COLO668 (cell line): ENCODE results near the gene ARHGAP32.

Experiments
- DNase-seq: peaks from one replicate; lab custom pipeline; 2025; ENCODE audit not compliant: unreplicated experiment; lab: John Stamatoyannopoulos, UW

ARHGAP32 gene

GRCh38 chr11:129117595-129118350 is 74.4 kb downstream of the ARHGAP32 start:
- peak; percentile 45 for DNase-seq

- DNase-seq, result no peak
These were observed 76.2 kb downstream of the ARHGAP32 start for GRCh38 chr11:129115652-129116586.

GRCh38 chr11:129109701-129110100 is 82.4 kb downstream of the ARHGAP32 start:
- no peak for DNase-seq

GRCh38 chr11:129106788-129107187 is 85.3 kb downstream of the ARHGAP32 start:
- DNase-seq, result no peak

- DNase-seq, result no peak
These were observed 89.4 kb downstream of the ARHGAP32 start for GRCh38 chr11:129102756-129103155.

- no peak for DNase-seq
These were observed 89.9 kb downstream of the ARHGAP32 start for GRCh38 chr11:129102225-129102624.

GRCh38 chr11:129093283-129093682 is 98.8 kb downstream of the ARHGAP32 start:
- no peak for DNase-seq

- DNase-seq, result no peak
These were observed 102.1 kb downstream of the ARHGAP32 start for GRCh38 chr11:129090056-129090455.

- DNase-seq, result no peak
These were observed 102.8 kb downstream of the ARHGAP32 start for GRCh38 chr11:129089279-129089678.

- no peak for DNase-seq
These were observed 105.1 kb downstream of the ARHGAP32 start for GRCh38 chr11:129086976-129087375.

GRCh38 chr11:129077191-129077590 is 114.9 kb downstream of the ARHGAP32 start:
- DNase-seq, result peak; percentile 42

- DNase-seq, result no peak
These were observed 116.4 kb downstream of the ARHGAP32 start for GRCh38 chr11:129075757-129076156.

GRCh38 chr11:129067454-129067853 is 124.7 kb downstream of the ARHGAP32 start:
- DNase-seq, result no peak

- no peak for DNase-seq
These were observed 125.9 kb downstream of the ARHGAP32 start for GRCh38 chr11:129066229-129066628.

GRCh38 chr11:129063118-129063517 is 129.0 kb downstream of the ARHGAP32 start:
- DNase-seq, result no peak

- no peak for DNase-seq
These were observed 130.5 kb downstream of the ARHGAP32 start for GRCh38 chr11:129061492-129062230.

- DNase-seq, result no peak
These were observed 135.2 kb downstream of the ARHGAP32 start for GRCh38 chr11:129056916-129057315.

GRCh38 chr11:129055196-129055595 is 136.9 kb downstream of the ARHGAP32 start:
- no peak for DNase-seq

GRCh38 chr11:129048911-129049310 is 143.2 kb downstream of the ARHGAP32 start:
- DNase-seq, result no peak

- DNase-seq, result no peak
These were observed 147.0 kb downstream of the ARHGAP32 start for GRCh38 chr11:129045150-129045549.

GRCh38 chr11:129042503-129042902 is 149.6 kb downstream of the ARHGAP32 start:
- DNase-seq, result no peak
